ENCODE results near the gene BAHCC1. TPM values are rescaled to one million over a fixed set of nuclear protein-coding genes. Genes with fewer than 3 reads are reported as not detected.

BAHCC1 gene
- total and polyA plus RNA-seq, 11 donors, result 6.0 to 19.6 (median 8.9) TPM

DNA sequence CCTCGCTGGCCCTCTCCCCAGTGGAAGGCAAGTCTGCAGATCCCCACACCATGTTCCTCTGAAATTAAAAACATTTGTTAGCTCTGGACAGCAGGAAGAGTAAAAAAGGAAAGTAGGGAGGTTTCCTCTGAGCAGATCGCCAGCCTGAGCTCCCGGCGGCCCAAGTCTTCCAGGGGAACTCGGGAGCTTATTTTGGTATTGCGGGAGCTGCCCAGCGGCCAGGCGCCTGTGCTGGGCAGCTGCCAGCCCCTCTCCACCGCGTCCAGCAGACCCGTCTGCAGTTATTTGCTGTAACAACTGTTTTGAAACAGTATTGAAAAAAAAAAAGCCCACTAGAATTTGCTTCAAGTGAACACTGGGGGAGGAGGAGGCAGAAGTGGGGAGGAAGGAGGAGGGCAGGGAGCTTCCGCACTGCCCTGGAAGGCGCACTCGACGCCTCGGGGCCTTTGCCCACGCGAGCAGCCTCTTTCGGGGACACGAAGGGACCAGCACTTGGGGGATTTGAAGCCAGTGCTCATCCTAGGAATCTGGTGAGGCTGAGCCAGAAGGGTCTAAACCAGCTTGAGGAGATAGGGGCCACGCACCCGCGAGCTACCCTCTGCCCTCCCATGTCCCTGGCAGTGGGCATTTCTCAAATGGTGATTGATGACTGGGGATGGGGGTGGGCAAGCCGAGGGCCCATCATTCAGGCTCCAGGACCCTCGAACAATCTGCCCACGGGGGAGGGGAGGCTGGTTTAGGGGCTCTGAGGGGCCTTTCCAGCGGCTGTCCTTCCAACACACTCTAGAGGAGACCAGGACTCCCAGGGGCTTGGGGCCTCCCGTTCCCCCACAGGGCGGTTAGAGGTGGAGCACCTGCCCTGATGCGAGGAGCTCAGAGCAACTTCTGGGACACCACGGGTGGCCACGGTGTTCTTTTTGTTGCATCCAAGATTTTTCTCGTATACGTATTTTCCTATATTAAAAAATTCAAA lies 3.0 kb upstream of the BAHCC1 start:
- intact Hi-C loops (cut with DNase I), result loop anchor here in 4 of 10 donors (2.0 to 10.0 kb wide), 5 partner anchors 90 to 123 kb away; partner anchors contain the start of genes ACTG1 (in 2 of the 4) and SLC38A10 (in 2 of the 4)
- DNase-seq (peak in 3 of 5 donors; percentile 62 to 65 (median 62)), ATAC-seq (no peak)

DNA sequence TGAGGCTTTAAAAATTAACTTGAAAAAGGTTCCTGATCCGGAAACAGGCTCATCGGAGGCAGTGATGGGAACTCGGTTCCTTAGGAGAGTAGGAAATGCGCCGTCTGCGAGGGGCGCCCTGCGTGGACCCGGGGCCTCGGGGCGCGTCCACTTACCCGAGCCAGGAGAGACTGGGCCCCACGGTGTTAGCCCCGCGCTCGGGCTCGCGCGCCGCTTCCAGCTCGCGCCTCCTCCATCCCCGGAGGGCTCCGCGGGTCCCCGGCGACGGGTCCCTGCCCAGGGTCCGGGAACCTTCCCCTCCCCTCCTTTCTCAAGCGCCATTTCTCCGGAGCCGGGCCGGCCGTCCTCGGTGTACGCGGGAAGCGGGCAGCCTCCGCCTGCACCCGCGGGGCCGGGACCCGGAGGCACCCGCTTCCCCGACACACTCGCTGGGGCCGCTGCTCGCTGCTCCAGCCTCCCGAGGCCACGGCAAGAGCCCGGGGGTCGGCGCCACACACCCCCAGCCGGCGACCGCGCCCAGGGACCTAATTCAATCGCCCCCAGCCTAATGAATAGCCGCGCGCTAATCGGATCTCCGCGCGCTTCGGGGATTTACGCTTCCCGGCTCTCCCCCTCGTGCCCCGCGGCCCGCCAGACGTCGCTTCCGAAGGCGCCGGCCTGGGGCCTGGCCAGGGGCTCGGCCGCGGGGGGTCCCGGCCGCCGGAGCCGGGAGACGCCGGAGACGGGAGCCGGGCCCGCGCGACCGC lies 2.2 kb upstream of the BAHCC1 start:
- WGBS, 4 donors, result 1% methylated on average over 47 to 93 of the region's 93 CpGs
- ATAC-seq, result no peak
- Histone ChIP-seq H3K4me3 (peak overlapping the region; percentile 75 to 95 (median 85)), H3K27ac (peak overlapping the region; percentile 95 to 100 (median 98)), H3K9me3 (no peaks in the 10 kb centered on the region), H3K4me1 (peaks cover 12 to 77% (median 45%) of the 10 kb centered on the region in 12 donors), H3K27me3 (peaks cover 0 to 10% (median 0%) of the 10 kb centered on the region in 9 donors), H3K36me3 (no peaks in the 10 kb centered on the region)
- intact Hi-C loops (cut with DNase I), result loop anchor here in 4 of 10 donors (2.0 to 10.0 kb wide), 5 partner anchors 89 to 122 kb away; partner anchors contain the start of genes ACTG1 (in 2 of the 4) and SLC38A10 (in 2 of the 4)
- no peak for TF ChIP-seq POLR2A (IDR thresholded peaks at IDR 0.05)
- TF ChIP-seq, protein P1, sequence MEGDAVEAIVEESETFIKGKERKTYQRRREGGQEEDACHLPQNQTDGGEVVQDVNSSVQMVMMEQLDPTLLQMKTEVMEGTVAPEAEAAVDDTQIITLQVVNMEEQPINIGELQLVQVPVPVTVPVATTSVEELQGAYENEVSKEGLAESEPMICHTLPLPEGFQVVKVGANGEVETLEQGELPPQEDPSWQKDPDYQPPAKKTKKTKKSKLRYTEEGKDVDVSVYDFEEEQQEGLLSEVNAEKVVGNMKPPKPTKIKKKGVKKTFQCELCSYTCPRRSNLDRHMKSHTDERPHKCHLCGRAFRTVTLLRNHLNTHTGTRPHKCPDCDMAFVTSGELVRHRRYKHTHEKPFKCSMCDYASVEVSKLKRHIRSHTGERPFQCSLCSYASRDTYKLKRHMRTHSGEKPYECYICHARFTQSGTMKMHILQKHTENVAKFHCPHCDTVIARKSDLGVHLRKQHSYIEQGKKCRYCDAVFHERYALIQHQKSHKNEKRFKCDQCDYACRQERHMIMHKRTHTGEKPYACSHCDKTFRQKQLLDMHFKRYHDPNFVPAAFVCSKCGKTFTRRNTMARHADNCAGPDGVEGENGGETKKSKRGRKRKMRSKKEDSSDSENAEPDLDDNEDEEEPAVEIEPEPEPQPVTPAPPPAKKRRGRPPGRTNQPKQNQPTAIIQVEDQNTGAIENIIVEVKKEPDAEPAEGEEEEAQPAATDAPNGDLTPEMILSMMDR (IDR thresholded peaks at IDR 0.05), result peak in 1 of 12 donors; percentile 10
- DNase-seq, result peak in 1 of 5 donors; percentile 49

More for the DNA sequence above, 3.0 kb upstream of the BAHCC1 start:
- Histone ChIP-seq H3K36me3 (no peaks in the 10 kb centered on the region), H3K27me3 (peaks cover 0 to 10% (median 0%) of the 10 kb centered on the region in 9 donors), H3K4me3 (peak overlapping the region; percentile 75 to 95 (median 85)), H3K4me1 (peaks cover 12 to 73% (median 48%) of the 10 kb centered on the region in 12 donors), H3K27ac (peak overlapping the region; percentile 95 to 100 (median 98)), H3K9me3 (no peaks in the 10 kb centered on the region)
- no peak for TF ChIP-seq POLR2A (IDR thresholded peaks at IDR 0.05)
- TF ChIP-seq, protein P1 (IDR thresholded peaks at IDR 0.05), result no peak
- WGBS, 4 donors, result 13 to 17% (median 15%) methylated on average over 31 to 34 of the region's 34 CpGs

DNA sequence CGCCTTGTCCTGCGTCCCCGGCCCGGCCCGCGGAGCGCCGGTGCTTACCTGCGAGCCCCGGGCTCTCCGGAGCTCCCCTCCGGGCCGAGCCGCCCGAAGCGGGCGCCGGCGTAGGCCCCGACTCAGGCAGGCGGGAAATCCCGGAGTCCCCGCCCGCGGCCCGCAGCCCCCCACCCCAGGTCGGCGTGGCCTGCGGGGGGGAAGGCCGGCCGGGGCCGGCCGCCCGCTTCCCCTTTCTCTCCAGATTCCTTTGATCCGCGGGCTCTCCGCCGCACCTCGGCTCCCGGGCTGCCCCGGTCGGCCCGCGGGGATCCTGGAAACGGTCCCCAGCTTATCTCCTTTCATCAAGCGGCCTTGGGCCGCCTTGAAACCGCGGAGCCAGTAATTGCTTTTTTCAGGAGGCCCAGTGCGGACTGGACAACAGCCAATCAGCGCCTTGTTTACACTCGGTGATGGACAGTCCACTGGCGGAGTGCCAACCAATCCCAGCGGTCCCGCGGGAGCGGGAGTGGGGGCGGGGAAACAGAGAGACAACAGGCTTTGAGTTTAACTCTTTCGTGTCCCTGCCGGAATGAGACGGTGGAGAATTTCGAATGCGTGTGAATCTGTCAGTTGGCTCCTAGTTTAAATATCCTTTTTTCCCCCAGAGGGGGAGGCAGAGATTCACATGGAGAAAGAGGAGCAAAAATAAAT lies 1.4 kb upstream of the BAHCC1 start:
- intact Hi-C loops (cut with DNase I), result loop anchor here in 7 of 10 donors (2.0 to 10.0 kb wide), 9 partner anchors 87 to 139 kb away; partner anchors contain the start of genes SLC38A10 (in 4 of the 7) and ACTG1 (in 2 of the 7)
- Histone ChIP-seq H3K9me3 (no peaks in the 10 kb centered on the region), H3K27me3 (peaks cover 0 to 10% (median 0%) of the 10 kb centered on the region in 9 donors), H3K36me3 (no peaks in the 10 kb centered on the region), H3K4me3 (peak overlapping the region; percentile 75 to 95 (median 85)), H3K27ac (peak overlapping the region; percentile 95 to 100 (median 98)), H3K4me1 (peaks cover 8 to 77% (median 38%) of the 10 kb centered on the region in 12 donors)
- ATAC-seq, result peak; percentile 65 to 79 (median 70)
- WGBS, 4 donors, result 0 to 1% (median 0%) methylated on average over 31 to 63 of the region's 63 CpGs
- peak; percentile 100 for DNase-seq
- TF ChIP-seq, protein P1 (IDR thresholded peaks at IDR 0.05), result peak in 3 of 12 donors; percentile 19 to 41 (median 27)
- TF ChIP-seq POLR2A (IDR thresholded peaks at IDR 0.05), result peak in 1 of 2 donors; percentile 88
